ENCODE data around the gene PCDHGA3. TPM values are rescaled to one million over a fixed set of nuclear protein-coding genes. Genes with fewer than 3 reads are reported as not detected.

Gene PCDHGA3
- total RNA-seq (2021) (0.92 to 1.3 TPM (median 0.98 TPM) in 3 replicates), Bru-seq, nascent RNA (percentile 45 among the genes with signal in this experiment)
- long read RNA-seq, experiment 1, result 0 reads
- long read RNA-seq, experiment 2, result 0 reads
- long read RNA-seq, experiment 3, result 0 reads

DNA sequence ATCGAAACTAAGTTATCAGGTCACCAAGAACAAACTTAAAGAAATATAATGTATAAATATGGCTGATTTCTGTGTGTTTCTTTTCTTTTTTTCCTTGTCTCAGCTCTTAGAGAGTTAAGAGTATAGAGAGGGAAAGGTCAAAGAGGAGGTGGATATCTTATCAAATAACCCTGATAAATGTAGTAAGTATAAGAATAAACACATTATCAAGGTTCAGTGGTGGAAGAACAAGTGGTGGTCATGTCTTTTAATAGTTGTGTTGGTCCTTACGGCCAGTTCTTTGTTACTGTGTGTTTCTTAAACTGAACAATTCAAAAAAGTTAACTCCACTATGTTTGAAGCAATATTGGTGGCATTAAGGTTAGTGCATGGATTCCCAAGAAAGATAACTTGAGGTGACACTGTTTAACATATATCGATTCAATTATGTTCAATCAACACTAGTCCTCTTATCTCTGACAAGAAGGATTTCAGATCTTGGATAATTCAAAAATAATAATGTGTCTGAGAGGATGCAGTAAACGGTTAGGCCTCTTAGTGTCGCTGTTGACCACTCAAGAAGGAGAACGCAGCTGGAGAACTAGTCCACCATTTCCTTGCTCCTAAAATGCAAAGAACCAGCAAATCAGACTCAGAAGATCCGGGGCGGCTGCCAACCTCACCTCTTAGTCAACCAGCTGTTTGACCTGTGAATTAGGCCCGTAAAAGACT, at the start of gene PCDHGA3:
Gene PCDHGA3, plus strand, starts transcription at position 588 of the 711 bp plus-strand sequence. CDS start 205 bp downstream, outside the sequence.
- CTCF ChIA-PET, result interaction anchor here (0.6 to 4.0 kb wide), 32 partner anchors 9 to 224 kb away, joined by 3 to 22 read pairs (median 4); partner anchors contain the start of genes PCDHB10, PCDHB11, PCDHB14 and PCDHB15
- H3K9me3 Mint-ChIP-seq, result peaks cover 62% of the 10 kb centered on the region
- POLR2A ChIA-PET, result interaction anchor here (0.6 kb wide), 1 partner anchor 1023 kb away, joined by 3 read pairs; no protein-coding TSS in a partner anchor
- H3K27me3 Mint-ChIP-seq (ENCODE audit: low read depth), result no peaks in the 10 kb centered on the region
- TF ChIP-seq ELF4 (CRISPR knock-in tag; IDR thresholded peaks at IDR 0.05; ENCODE audit: low read depth) (no peak), ZBTB21 (CRISPR knock-in tag; IDR thresholded peaks at IDR 0.05; ENCODE audit: borderline replicate concordance) (no peak), NFYB (CRISPR knock-in tag; conservative IDR thresholded peaks at IDR 0.05; ENCODE audit: low read depth) (no peak), RORB (CRISPR knock-in tag; IDR thresholded peaks at IDR 0.05) (no peak), NR1H2 (CRISPR knock-in tag; IDR thresholded peaks at IDR 0.05) (no peak)
- TF ChIP-seq, protein P1, sequence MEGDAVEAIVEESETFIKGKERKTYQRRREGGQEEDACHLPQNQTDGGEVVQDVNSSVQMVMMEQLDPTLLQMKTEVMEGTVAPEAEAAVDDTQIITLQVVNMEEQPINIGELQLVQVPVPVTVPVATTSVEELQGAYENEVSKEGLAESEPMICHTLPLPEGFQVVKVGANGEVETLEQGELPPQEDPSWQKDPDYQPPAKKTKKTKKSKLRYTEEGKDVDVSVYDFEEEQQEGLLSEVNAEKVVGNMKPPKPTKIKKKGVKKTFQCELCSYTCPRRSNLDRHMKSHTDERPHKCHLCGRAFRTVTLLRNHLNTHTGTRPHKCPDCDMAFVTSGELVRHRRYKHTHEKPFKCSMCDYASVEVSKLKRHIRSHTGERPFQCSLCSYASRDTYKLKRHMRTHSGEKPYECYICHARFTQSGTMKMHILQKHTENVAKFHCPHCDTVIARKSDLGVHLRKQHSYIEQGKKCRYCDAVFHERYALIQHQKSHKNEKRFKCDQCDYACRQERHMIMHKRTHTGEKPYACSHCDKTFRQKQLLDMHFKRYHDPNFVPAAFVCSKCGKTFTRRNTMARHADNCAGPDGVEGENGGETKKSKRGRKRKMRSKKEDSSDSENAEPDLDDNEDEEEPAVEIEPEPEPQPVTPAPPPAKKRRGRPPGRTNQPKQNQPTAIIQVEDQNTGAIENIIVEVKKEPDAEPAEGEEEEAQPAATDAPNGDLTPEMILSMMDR (IDR thresholded peaks at IDR 0.05), result peak; percentile 45; the same call in 1 of the 2 replicates
- TF ChIP-seq, protein P2, sequence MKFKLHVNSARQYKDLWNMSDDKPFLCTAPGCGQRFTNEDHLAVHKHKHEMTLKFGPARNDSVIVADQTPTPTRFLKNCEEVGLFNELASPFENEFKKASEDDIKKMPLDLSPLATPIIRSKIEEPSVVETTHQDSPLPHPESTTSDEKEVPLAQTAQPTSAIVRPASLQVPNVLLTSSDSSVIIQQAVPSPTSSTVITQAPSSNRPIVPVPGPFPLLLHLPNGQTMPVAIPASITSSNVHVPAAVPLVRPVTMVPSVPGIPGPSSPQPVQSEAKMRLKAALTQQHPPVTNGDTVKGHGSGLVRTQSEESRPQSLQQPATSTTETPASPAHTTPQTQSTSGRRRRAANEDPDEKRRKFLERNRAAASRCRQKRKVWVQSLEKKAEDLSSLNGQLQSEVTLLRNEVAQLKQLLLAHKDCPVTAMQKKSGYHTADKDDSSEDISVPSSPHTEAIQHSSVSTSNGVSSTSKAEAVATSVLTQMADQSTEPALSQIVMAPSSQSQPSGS (CRISPR knock-in tag; IDR thresholded peaks at IDR 0.05; ENCODE audit: borderline replicate concordance, low read depth), result no peak
- H3K27ac Mint-ChIP-seq, result no peak within 1 kb of the TSS
- DNase-seq (ENCODE audit: low spot score) (no peak), ATAC-seq (peak; percentile 61)
- H3K4me1 Mint-ChIP-seq, result peaks cover 2% of the 10 kb centered on the region; the same call in 1 of the 2 replicates
- H3K36me3 Mint-ChIP-seq, result peaks cover 54% of the 10 kb centered on the region
- 0 out of 2 replicates have a peak within 1 kb of the TSS, but pooled peaks have one; percentile 22 for H3K4me3 Mint-ChIP-seq

DNA sequence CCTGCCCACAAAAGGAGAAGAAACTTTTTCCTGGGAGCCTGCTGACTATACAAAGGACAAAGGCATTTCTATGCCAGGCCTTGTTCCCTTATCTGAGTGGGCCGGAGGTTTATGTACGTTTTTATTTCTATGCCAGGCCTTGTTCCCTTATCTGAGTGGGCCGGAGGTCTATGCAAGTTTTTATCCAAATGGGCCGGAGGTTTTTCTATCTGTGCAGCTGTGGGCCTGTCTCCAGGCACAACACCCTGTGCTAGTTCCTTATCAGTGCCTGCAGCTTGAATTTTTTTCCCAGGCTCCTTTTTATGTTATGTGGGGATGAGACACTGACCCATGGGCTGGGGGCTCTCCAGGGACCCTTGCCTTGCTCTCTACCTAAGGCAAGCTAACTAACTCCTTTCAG, 45.3 kb upstream of the PCDHGA3 start:
- POLR2A ChIA-PET, result no interaction called here
- peaks cover 3% of the 10 kb centered on the region; the same call in 1 of the 2 replicates for H3K9me3 Mint-ChIP-seq
- no peak overlapping the region for H3K27ac Mint-ChIP-seq
- no peak for DNase-seq (ENCODE audit: low spot score)
- TF ChIP-seq TEAD1 (CRISPR knock-in tag; IDR thresholded peaks at IDR 0.05), result no peak
- TF ChIP-seq, protein P3, sequence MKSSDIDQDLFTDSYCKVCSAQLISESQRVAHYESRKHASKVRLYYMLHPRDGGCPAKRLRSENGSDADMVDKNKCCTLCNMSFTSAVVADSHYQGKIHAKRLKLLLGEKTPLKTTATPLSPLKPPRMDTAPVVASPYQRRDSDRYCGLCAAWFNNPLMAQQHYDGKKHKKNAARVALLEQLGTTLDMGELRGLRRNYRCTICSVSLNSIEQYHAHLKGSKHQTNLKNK (CRISPR knock-in tag; IDR thresholded peaks at IDR 0.05), result no peak
- TF ChIP-seq FOXJ3 (CRISPR knock-in tag; IDR thresholded peaks at IDR 0.05; ENCODE audit: borderline replicate concordance), result no peak
- no peak for TF ChIP-seq GABPB1 (CRISPR knock-in tag; IDR thresholded peaks at IDR 0.05)
- TF ChIP-seq, protein P4, sequence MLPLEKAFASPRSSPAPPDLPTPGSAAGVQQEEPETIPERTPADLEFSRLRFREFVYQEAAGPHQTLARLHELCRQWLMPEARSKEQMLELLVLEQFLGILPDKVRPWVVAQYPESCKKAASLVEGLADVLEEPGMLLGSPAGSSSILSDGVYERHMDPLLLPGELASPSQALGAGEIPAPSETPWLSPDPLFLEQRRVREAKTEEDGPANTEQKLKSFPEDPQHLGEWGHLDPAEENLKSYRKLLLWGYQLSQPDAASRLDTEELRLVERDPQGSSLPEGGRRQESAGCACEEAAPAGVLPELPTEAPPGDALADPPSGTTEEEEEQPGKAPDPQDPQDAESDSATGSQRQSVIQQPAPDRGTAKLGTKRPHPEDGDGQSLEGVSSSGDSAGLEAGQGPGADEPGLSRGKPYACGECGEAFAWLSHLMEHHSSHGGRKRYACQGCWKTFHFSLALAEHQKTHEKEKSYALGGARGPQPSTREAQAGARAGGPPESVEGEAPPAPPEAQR (CRISPR knock-in tag; IDR thresholded peaks at IDR 0.05), result no peak
- TF ChIP-seq, protein P5, sequence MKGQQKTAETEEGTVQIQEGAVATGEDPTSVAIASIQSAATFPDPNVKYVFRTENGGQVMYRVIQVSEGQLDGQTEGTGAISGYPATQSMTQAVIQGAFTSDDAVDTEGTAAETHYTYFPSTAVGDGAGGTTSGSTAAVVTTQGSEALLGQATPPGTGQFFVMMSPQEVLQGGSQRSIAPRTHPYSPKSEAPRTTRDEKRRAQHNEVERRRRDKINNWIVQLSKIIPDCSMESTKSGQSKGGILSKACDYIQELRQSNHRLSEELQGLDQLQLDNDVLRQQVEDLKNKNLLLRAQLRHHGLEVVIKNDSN (CRISPR knock-in tag; IDR thresholded peaks at IDR 0.05), result no peak
- TF ChIP-seq, protein P6, sequence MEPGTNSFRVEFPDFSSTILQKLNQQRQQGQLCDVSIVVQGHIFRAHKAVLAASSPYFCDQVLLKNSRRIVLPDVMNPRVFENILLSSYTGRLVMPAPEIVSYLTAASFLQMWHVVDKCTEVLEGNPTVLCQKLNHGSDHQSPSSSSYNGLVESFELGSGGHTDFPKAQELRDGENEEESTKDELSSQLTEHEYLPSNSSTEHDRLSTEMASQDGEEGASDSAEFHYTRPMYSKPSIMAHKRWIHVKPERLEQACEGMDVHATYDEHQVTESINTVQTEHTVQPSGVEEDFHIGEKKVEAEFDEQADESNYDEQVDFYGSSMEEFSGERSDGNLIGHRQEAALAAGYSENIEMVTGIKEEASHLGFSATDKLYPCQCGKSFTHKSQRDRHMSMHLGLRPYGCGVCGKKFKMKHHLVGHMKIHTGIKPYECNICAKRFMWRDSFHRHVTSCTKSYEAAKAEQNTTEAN (CRISPR knock-in tag; IDR thresholded peaks at IDR 0.05), result no peak
- TF ChIP-seq, protein P1 (IDR thresholded peaks at IDR 0.05), result no peak
- TF ChIP-seq ZNF416 (CRISPR knock-in tag; IDR thresholded peaks at IDR 0.05), result no peak
- TF ChIP-seq, protein P7, sequence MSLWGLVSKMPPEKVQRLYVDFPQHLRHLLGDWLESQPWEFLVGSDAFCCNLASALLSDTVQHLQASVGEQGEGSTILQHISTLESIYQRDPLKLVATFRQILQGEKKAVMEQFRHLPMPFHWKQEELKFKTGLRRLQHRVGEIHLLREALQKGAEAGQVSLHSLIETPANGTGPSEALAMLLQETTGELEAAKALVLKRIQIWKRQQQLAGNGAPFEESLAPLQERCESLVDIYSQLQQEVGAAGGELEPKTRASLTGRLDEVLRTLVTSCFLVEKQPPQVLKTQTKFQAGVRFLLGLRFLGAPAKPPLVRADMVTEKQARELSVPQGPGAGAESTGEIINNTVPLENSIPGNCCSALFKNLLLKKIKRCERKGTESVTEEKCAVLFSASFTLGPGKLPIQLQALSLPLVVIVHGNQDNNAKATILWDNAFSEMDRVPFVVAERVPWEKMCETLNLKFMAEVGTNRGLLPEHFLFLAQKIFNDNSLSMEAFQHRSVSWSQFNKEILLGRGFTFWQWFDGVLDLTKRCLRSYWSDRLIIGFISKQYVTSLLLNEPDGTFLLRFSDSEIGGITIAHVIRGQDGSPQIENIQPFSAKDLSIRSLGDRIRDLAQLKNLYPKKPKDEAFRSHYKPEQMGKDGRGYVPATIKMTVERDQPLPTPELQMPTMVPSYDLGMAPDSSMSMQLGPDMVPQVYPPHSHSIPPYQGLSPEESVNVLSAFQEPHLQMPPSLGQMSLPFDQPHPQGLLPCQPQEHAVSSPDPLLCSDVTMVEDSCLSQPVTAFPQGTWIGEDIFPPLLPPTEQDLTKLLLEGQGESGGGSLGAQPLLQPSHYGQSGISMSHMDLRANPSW (CRISPR knock-in tag; conservative IDR thresholded peaks at IDR 0.05; ENCODE audit: low read depth), result no peak
- no peak for TF ChIP-seq ZNF423 (CRISPR knock-in tag; IDR thresholded peaks at IDR 0.05)
- no peak for TF ChIP-seq TEAD4 (CRISPR knock-in tag; IDR thresholded peaks at IDR 0.05)
- no peak for TF ChIP-seq SMAD4 (CRISPR knock-in tag; IDR thresholded peaks at IDR 0.05)
- H3K36me3 Mint-ChIP-seq, result no peaks in the 10 kb centered on the region
- H3K4me1 Mint-ChIP-seq, result no peaks in the 10 kb centered on the region
- CTCF ChIA-PET, result interaction anchor here (1.0 kb wide), 1 partner anchor 75 kb away, joined by 3 read pairs; the partner anchor contains the start of gene PCDHB14
- H3K27me3 Mint-ChIP-seq (ENCODE audit: low read depth), result no peaks in the 10 kb centered on the region
- ATAC-seq, result no peak
- no peak overlapping the region for H3K4me3 Mint-ChIP-seq
